GM12875 (cell line): ENCODE data around the gene SLC25A21.
"Not testable (repeated sequence)": the region's sequence is repeated elsewhere in the genome, so short reads cannot be mapped to it uniquely, and the experiment has no call there.

Experiments used
- H3K4me3 ChIP-seq: one replicate; pipeline ENCODE4 v1.5.1; 2011; ENCODE audit warnings: low read depth, low read length, control low read depth
- TF ChIP-seq, protein P1 (sequence below): IDR thresholded peaks from 2 replicates; pipeline ENCODE4 v1.5.1; 2011; ENCODE audit warnings: low read depth, mild to moderate bottlenecking, control low read depth, inconsistent platforms, low read length, moderate library complexity, borderline replicate concordance; ENCODE audit not compliant: insufficient read depth

SLC25A21 gene

DNA sequence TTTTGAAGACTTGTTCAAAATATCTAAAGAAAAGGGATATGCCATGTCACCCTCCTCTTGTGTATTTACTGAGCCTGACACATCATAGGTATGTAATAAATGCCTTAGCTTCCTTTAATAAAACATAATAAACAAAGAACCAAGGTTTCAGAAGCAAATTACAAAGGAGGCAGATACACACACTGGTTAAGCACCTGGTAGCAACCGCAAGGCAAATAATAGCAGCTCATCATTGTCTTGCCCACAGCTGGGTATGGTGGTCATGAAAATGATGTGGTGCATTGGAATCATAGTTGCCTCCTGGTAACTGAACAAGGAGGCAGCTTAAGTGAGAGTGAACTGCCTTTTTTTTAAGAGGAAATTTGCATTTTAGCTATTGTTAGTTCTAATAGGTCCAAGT, 471.8 kb downstream of the SLC25A21 start:
- no peak overlapping the region for H3K4me3 ChIP-seq
- TF ChIP-seq, protein P1, sequence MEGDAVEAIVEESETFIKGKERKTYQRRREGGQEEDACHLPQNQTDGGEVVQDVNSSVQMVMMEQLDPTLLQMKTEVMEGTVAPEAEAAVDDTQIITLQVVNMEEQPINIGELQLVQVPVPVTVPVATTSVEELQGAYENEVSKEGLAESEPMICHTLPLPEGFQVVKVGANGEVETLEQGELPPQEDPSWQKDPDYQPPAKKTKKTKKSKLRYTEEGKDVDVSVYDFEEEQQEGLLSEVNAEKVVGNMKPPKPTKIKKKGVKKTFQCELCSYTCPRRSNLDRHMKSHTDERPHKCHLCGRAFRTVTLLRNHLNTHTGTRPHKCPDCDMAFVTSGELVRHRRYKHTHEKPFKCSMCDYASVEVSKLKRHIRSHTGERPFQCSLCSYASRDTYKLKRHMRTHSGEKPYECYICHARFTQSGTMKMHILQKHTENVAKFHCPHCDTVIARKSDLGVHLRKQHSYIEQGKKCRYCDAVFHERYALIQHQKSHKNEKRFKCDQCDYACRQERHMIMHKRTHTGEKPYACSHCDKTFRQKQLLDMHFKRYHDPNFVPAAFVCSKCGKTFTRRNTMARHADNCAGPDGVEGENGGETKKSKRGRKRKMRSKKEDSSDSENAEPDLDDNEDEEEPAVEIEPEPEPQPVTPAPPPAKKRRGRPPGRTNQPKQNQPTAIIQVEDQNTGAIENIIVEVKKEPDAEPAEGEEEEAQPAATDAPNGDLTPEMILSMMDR, result no peak

DNA sequence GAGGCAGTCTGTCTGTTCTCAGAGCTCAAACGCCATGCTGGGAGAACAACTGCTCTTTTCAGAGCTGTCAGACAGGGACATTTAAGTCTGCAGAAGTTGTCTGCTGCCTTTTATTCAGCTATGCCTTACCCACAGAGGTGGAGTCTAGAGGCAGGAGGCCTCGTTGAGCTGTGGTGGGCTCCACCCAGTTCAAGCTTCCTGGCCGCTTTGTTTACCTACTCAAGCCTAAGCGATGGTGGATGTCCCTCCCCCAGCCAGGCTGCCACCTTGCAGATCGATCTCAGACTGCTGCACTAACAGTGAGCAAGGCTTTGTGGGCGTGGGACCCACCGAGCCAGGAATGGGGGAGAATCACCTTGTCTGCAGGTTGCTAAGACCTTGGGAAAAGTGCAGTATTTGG, 473.0 kb downstream of the SLC25A21 start:
- H3K4me3 ChIP-seq, result not testable (repeated sequence)

DNA sequence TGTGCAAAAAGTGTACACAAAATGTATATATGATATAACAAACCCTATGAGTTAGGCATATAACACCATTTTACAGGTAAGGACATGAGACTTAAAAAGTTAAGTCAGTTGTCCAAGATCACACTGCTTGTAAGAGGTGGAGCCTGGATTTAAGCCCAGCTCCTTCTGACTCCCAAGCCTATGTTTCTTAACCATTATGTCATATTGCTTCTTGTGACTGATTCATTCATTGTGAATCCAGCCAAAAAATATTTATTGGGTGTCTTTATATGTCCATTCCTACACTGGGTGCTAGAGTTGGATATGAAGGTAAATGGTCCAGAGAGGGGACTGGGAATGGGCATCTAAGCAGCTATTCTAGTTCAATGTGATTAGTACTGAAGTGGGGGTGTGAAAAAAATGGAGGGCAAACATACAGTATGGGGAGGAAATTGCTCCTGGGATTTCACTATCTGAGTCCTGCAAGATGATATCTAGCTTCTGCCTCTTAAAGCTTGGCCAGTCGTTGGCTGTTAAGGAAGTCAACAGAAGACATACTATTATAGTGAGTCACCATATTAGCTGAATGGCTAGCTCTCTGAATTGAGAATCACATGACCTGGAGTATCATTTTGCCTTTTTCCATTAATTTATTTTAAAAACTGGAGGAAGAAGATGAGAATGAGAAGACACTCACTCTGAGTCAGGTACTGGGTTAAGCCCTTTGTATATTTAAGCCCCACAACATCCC, 481.9 kb downstream of the SLC25A21 start:
- TF ChIP-seq, protein P1, result no peak
- no peak overlapping the region for H3K4me3 ChIP-seq

DNA sequence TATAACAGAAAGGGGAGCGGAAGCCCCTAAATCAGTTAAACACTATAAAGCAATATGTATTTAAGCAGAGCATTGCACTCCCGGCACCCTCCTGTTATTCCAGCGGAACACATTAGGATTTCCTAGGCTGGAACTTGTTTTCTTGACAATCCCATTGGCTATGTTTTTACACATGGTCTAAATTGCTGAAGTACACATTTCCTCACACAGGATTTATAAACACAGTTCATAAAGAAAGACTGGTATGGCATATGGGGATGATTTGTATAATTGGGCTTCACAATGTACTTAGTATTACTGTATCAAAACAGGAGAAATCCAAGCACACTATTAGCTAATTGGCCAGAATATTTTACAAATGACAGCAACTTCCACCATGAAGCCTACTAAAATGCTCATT, 487.5 kb downstream of the SLC25A21 start:
- TF ChIP-seq, protein P1, result no peak
- H3K4me3 ChIP-seq, result no peak overlapping the region

DNA sequence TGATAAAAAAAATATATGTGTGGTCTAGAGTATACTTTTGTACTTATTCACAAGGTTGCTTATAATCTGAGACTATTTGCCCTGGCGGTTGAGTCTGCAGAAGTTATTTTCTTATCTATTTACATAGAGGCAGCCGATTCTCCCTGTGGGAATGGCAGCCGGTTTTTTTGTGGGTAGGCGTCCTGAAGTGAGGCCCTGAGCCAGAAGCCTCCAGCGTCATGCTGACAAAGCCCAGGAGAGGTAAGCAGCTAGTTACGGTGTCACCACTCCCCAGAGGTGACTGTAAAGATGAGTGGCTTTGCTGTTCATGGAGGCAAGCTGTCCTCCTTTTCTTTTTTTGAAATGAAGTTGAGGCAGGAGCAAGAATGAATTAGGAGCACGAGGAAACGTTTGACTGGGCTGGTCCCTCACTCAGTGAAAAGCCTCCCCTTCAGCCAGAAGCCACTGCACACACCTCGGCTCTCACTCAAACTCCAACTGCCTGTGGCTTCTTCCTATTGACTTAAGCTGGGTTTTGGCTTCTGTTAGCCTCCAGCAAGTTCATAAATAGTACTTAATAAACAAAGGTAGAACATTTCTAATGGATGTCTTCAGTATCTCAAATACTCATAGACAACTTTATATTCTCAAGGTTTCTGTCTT, 489.2 kb downstream of the SLC25A21 start:
- TF ChIP-seq, protein P1, result no peak

DNA sequence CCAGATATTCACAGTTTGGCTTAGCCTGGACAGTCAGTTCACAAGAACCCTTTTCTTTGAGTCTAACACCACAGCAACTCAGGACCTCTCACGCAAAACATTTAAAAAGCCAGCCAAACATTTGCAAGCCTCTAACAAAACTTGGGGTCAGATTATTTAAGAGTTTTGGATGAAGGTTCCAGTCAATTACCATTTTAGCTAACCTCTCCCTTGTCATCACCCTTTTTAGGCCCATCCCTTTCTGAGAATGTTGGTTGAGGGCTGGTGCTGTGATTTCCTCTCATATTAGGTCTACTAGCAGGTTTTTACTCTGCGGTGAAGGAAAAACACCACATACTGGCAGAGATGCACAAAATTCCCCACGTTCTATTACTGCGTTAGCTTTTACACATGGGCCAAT, 490.1 kb downstream of the SLC25A21 start:
- TF ChIP-seq, protein P1, result no peak
- no peak overlapping the region for H3K4me3 ChIP-seq

More for the DNA sequence above, 489.2 kb downstream of the SLC25A21 start:
- H3K4me3 ChIP-seq, result no peak overlapping the region

DNA sequence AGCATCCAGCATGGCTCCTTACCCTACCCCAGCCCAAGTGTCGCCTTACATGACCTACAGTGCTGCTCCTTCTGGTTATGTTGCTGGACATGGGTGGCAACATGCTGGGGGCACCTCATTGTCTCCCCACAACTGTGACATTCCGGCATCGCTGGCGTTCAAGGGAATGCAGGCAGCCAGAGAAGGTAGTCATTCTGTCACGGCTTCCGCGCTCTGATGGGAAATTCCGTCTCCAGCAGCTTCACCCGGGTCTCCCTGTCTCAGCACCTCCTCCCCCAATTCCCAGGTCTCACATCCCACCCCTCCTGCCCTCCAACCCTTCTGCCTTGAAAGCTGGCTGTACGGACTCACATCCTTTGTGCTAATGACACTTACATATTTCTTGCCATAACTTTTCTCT, 496.2 kb downstream of the SLC25A21 start:
- TF ChIP-seq, protein P1, result no peak
- H3K4me3 ChIP-seq, result no peak overlapping the region
